Limb (tissue), 2 donors: ENCODE measurements around the gene LONP2.
"Not testable (repeated sequence)": the region's sequence is repeated elsewhere in the genome, so short reads cannot be mapped to it uniquely, and the experiment has no call there.

Experiments used
- DNase-seq, 2 donors: peaks; one replicate each; pipeline ENCODE4 v3.0.0-alpha.2; 2016; ENCODE audit errors: extremely low spot score in 2 of 2

LONP2 gene

DNA sequence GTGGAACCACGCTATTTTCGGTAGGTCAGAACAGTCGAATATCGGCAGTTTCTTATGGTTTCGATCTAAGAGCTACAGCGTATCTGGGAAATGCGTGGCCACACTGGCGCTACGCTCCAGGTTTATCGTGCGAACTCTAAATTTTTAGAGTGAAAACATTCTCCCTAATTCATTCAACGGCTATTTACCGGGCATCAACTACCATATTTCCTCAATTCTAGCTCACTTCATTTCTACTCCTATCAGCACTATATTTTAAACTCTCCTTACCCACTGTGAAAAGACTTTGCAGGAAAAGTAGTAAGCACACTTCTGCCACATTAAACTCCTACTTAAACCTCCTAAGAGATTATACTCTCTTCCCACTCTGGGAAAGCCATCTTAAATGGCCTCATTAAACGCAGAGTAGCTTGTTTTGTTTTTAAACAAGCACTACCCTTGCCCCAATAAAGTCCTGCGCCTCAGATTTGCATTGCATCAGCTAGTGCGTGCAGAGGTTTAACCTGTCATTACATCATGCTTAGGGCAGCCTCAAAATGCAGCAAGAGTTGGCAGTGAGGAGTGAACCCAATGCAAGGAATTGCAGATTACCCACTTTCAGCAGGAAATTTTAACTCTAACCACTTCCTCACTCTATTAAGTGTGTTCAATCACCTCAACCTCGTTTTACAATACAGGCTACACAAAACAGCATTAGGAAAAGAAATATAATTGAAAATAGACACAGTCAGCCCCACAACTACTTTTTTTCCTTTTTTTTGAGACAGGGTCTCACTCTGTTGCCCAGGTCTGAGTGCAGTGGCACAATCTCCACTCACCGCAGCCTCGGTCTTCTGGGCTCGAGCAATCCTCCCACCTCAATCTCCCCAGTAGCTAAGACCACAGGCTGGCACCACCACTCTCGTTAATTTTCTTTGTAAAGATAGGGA is 122.3 kb downstream of the LONP2 start:
- DNase-seq: no peak

DNA sequence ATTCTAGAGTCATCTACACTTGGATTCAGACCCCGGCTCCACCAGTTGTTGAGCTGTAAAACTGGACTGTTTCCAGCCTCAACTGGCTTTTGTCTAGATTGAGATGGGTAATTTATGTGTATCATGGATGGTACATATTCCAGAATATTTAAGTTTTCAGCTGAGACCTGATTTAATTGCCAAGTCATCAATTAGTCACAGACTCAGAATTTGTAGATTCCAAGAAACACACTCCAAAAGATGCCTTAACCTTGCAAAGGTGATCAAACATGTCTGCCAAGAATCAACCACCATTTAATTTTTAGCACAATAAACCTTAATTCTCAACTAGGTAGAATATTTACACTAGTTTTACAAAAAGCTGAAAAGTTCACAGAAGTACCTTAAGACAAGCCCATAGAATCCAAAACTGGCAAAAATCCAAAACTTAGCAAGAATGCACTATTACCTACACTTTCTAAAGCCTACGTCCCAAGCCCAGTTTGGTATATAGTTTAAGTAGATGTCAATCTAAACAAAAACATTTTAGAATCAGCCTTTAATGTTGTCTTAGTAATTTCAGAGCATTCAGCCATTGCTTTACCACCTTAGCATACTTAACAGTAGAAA is 123.4 kb downstream of the LONP2 start:
- no peak for DNase-seq

DNA sequence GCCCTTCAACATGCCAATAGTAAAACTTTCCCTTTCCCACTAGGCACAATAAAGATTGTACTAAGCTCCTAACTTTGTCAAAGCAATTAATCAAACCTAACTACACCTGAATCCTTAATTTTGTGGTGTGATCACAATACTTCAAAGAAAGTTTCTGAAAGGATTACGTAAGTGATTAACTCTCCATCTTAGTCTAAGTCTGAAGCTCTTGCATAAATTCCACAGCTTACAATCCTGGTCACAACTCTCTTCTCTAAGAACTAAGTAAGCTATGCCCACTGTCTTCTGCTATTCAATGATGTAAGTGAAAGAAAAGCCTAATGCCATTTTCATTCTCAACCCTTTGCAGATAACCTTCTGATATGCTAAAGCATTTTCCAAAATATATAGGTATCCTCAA is 125.7 kb downstream of the LONP2 start:
- DNase-seq: no peak

DNA sequence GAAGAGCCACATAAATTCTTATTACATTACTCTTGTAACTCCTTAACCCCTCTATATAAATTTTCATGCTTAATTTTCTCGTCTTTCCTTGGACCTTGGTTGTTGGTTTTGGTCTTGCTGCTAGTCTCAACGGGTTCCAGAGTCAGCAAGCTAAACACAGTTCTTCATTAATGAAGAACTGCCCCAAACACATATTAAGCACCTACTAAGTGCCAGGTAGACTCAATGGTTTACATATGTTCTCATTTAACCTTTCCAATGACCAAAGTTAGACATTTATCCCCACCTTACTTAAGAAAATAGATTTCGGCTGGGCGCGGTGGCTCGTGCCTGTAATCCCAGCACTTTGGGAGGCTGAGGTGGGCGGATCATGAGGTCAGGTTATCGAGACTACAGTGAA is 126.1 kb downstream of the LONP2 start:
- no peak for DNase-seq

DNA sequence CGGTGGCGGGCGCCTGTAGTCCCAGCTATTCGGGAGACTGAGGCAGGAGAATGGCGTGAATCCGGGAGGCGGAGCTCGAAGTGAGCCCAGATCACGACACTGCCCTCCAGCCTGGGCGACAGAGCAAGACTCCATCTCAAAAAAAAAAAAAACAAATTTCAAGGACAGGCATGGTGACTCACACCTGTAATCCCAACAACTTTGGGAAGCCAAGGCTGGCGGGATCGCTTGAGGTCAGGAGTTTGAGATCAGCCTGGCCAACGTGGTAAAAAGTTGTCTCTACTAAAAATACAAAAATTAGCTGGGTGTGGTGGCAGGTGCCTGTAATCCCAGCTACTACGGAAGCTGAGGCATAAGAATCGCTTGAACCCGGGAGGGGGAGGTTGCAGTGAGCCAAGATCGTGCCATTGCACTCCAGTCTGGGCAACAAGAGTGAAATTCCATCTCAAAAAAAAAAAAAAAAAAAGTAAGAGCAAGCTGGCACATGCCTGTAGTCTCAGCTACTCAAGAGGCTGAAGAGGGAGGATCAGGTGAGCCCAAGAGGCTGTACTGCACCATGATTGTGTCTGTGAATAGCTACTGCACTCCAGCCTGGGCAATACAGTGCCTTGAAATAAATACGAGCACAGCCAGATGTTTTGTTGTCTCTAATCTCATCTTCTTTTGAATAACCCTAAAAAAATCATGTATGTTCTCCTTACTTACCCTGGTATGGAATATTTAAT is 126.7 kb downstream of the LONP2 start:
- not testable (repeated sequence) for DNase-seq

DNA sequence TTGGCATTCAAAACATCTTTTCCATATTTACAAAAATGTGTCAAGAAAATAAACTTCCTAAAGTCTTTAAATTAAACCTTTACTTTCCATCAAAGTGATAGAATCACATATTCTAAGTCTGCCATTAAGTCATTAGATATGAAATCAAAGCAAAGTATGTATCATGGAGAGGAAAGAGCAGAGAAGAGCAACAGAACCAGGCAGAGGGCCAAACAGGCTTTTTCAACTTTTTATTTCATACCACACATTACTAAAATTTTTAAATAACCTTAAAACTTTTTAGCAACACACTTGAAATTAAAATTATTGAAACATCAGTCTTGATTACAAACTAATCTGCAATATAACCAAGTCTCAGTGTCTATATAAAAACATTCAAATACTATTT is 127.3 kb downstream of the LONP2 start:
- no peak for DNase-seq

DNA sequence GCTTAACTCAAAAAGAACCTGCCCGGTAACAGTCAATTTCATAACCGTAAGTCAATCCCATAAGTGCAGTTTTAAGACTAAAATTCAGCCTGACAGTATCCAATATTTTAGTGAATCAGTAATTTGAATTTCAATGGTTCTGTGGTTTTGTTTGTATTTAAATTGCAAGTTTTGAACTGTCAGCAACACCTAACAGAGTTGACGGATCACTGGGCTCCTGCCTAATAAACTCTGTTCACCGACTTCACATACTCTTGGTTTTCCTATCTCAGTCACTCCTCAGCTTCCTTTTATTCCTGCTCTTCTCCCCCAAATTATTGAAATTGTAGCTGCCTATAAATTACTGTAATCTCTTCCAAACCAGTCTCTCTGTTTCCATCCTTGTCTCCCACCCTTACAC is 128.6 kb downstream of the LONP2 start:
- no peak for DNase-seq

DNA sequence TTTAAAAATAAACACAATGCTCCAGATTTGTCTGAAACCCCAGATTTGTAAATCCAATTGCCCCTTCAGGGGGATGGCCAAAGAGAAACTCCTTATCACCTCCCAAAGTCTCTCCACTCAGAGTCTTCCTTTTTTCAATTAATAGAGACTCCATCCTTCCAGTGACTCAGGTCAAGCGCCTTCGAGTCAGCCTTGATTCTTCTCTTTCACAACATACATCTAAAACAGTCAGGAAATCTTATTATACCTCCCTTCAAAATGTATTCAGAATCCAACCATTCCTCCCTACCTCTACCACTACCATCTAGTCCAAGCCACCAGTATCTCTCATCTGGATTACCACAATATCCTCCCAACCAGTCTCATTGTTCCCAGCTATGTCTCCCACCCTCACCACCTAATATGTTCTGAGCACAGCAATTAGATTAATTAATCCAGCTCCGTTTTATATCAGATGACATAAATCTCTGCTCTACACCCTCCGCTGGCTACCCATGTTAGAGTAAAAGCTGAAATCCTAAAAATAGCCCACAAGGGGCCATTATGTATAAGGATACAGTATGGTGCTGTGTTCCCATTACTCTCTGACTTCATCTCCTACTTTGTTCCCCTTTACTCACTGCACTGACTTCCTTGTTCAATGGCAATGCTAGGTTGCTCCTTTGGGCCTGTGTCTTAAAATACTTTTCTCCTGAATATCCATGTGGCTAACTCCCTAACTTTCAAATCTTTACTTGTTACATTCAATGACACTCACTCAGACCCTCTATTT is 129.3 kb downstream of the LONP2 start:
- DNase-seq: no peak

DNA sequence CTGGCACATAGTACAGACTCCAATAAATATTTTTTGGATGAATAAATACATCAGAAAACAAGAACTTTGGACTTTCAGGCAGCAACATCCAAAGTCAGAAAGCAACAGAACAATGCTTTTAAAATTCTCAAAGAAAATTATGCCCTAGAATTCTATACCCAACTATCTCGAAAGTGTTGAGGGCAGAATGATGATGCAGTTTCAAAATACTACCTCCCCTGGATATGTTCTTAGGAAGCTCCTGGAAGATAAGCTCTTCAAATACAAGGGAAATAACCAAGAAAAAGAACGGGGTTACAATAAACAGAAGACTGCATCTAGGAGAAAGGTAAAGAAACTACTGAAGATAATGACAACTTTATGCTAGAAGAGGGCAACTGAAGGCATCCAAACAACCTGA is 130.2 kb downstream of the LONP2 start:
- DNase-seq: no peak

DNA sequence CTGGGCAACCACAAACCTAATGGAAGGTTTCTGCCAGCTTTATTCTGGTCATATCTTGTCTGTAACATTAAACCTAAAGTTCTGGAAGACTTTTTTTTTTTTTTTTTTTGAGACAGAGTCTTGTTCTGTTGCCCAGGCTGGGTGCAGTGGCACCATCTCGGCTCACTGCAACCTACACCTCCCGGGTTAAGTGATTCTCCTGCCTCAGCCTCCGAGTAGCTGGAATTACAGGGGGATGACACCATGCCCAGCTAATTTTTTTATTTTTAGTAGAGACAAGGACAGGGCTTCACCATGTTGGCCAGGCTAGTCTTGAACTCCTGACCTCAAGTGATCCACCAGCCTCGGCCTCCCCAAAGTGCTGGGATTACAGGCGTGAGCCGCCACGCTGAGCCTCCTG is 133.2 kb downstream of the LONP2 start:
- not testable (repeated sequence) for DNase-seq

DNA sequence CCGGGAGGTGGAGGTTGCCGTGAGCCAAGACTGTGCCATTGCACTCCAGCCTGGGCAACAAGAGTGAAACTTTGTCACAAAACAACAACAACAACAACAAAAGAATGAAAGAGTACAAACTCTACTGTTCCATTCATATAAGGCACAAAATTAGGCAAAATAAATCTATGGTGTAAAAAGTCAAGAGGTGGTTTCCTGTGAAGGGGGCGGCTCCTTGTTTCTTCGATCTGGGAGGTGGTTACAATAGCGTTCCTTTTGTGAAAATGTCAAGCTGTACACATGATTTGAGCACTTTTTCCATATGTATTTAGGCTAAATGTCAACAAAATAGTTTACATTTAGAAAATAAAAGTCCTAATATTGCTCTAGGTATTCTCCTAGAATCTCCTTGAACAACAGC is 134.2 kb downstream of the LONP2 start:
- DNase-seq: no peak

DNA sequence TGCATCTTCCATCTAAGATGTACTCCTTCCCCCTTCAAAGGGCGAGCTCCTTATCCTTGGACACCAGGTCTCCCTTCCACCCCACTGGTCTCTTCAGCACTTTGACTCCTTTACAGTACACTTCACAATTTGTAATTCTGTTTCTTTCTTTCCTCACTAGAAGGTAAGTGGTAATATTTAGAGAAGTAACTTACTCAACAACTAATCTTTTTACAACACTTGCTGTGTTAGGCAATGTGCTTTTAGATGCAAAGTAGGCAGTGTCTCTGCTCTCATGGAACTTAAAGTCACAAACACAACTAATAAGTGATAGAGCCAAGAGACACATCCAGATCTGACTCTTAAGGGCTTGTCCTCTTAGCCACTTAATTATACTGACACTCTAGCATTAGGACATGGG is 134.7 kb downstream of the LONP2 start:
- no peak for DNase-seq

DNA sequence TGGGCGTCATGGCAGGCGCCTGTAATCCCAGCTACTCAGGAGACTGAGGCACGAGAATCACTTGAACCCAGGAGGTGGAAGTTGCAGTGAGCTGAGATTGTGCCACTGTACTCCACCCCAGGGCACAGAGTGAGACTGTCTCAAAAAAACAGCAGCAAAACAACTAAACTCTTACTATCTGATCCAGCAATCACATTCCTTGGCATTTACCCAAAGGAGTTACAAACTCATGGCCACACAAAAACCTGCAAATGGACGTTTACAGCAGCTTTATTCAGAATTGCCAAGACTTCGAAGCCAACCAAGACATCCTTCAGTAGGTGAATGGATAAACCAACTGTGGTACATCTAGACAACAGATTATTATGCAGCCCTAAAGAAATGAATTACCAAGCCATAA is 137.1 kb downstream of the LONP2 start:
- no peak for DNase-seq

DNA sequence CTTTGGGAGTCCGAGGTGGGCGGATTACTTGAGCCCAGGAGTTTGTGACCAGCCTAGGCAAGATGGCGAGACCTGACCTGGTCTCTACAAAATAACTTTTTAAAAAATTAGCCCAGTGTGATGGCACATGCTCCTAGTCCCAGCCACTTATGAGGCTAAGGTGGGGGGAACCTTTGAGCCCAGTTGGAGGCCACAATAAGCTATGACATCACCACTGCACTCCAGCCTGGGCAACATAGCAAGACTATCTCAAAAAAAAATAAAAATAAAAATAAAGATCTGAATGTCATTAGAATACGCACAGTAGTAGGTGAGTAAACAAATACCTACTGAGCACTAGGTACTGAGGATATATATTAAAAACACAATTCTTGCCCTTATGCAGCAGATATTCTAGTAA is 138.0 kb downstream of the LONP2 start:
- DNase-seq: no peak

DNA sequence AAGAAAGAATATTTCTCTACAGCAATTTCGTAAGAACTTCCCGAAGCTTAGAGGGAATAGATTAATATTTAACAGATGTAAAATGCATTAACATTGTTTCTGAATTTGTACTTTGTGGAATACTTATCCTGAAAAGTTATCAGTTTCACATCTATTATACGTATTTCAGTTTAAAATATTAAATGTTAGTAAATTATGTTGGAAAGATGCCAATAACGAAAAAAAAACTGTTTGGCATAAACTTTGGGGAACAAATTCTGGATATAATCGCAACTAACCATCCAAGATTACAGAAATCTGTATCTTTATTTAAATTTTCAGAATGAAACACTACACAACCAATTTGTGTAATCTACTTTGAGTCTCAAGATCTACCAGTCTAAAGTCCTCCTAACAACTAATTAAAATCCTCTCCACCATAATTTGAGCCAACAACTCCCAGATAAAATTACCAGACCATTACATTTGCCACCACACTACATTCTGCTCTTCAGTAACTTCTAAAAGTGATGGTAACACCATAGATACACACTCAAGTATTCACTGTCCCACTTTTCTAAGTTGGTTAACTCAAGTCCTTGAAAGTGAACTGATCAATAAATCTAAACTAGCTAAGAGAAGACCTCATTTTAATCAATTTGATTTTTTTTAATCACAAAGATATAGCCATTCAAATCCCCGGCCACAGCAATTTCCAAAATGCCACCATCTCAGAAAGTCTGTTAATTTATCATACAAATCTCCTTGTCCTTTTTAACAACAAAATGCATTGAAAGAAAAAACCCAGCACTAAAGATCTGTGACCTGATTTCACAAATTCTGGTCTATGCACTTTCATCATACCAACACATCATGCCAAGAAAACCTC is 139.1 kb downstream of the LONP2 start:
- DNase-seq: no peak

DNA sequence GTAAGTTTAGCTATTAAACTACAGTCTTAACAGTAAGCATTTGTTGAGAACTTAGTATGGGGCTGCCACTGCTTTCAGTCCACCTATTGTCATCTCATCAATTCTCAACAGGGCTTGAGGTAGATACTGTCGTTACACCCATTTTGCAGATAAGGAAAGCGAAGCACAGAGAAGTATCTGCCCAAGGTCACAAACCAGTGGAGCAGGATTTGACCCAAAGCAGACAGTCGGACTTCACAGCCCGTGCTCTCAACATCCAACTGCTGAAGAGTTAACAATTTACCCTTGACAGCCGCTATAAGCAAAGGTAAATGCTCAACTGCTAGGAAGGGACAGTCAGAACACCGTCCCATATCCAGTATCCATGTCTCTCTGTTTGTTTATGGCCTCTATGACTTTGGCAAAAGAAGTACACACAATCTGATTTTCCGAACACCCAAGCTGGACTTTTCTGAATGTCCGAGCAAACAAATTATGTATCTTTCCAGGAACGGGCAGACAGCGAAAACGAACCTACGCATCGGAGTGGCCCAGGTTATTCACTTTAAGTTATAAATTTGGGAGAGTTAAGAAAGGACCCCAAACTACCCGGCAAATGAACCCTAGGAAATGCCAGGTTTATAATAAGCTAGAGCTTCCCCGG is 139.9 kb downstream of the LONP2 start:
- DNase-seq: peak in 1 of 2 donors; percentile 37

DNA sequence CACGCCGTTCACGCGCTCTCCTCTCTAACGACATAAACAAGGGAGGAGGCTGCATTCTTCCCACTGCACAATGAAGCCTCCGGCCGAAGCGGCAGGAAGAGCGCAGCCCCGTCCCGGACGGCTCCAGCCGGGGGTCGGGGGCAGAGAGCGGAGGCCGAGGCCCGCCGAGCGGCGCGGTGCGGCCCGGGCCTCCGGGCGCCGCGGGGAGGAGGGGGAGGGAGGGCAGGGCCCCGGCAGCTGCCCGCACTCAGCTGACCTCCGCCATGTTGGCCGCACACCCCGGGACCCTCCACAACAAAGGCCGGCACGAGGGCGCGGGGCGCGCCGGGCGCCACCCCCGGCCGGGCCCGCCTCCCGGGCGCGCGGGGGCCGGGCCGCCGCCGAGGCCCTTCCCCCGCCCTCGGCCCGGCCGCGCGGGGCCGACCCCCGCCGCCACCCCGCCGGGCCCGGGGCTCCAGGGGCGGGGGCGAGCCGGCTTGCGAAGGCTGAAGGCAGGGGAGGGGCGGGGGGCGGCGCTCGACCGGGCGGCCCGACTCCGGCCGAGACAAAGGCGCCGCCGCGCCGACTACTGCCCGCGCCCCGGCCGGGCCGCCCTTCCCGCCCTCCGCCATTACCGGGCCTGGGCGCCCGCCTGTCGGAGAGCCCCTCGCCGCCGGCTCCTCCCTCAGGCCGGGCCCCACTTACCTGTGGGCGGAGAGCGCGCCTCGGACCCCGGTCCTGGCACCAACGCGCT is 140.6 kb downstream of the LONP2 start:
- peak; percentile 51 to 79 for DNase-seq

DNA sequence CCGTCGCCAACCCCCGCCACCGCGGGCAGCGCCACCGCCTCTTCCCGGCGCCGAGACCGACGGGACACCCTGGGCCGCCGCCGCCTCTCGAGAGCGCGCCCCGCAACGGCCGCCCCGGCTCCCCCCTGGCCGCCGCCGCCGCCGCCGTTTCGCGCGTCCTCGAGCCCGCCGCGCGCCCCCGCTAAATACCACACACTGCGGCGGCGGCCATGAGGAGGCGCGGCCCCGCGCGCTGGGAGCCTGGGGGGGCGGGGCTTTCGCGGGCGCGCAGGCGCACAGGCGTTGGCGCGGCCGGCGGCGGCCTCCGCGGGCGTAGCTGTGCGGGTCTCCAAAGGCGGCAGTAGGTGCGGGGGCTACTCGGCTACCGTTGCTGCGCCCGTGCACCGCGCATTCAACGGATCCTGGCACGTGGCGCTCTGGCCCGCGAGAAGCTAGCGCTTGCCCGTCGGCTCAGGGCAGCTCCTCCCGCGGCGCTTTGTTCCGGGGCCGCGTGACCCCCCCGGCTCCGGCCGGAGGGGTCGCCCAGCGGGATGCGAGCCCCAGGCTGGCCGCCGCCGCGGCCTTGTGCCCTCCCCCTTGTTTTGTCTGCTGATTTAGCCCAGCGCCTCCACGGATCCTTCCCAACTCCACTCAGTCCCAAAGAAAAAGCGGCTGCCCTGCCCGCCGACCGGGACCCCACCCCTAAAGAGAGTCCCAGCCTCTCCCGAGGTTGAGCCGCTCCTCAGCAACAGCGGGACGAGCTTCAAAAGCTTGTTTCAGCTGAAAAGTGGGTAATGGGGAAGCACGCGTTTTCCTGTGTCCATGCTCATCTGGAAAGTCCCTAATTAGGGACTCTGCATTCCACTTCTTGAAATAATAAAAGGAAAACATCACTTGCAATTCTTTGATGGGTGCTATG is 141.4 kb downstream of the LONP2 start, which contains the start of gene SIAH1:
Gene SIAH1 (minus strand): TSS at position 161 of the 898 bp plus-strand sequence. CDS start 22,985 bp downstream, outside the sequence.
- peak; percentile 82 to 96 for DNase-seq
